Measurements from ENCODE around the gene RNU1-1. TPM values are rescaled to one million over a fixed set of nuclear protein-coding genes. Genes with fewer than 3 reads are reported as not detected.

RNU1-1 gene
- total RNA-seq, 1 experiment from 2014 or later, result under 0.01 TPM

Small RNA genes within 50 kb of the gene (small RNA-seq; reads per million reads assigned to genes)
- gene RNU1-1, result 0.02 to 0.18 reads per million in 2 experiments
- 0 reads per million in 2 experiments for gene RNU1-6P

Other genes starting within 250 kb of the RNU1-1 start
- gene FBXO42, start 161.8 kb downstream of the RNU1-1 start, total RNA-seq (2014; rRNA removed; shearing (Covaris generic)), result 13.3 and 19.9 TPM in 2 replicates
- gene SZRD1, start 147.0 kb downstream of the RNU1-1 start, total RNA-seq (2014; rRNA removed; shearing (Covaris generic)), result 49.0 and 51.4 TPM in 2 replicates
- gene SPATA21, start 76.9 kb downstream of the RNU1-1 start, total RNA-seq (2014; rRNA removed; shearing (Covaris generic)), result not detected in 2 replicates
- gene NECAP2, start 73.6 kb downstream of the RNU1-1 start, total RNA-seq (2014; rRNA removed; shearing (Covaris generic)), result 24.4 and 30.8 TPM in 2 replicates
- gene NBPF1, start 99.3 kb upstream of the RNU1-1 start, total RNA-seq (2014; rRNA removed; shearing (Covaris generic)), result 8.7 and 12.9 TPM in 2 replicates
- under 0.01 TPM in 2 replicates for gene RNU1-3, start 152.7 kb upstream of the RNU1-1 start, total RNA-seq (2014; rRNA removed; shearing (Covaris generic))
- under 0.01 TPM in 2 replicates for gene RNU1-4, start 226.2 kb upstream of the RNU1-1 start, total RNA-seq (2014; rRNA removed; shearing (Covaris generic))